HL-60 (cell line): Measurements from ENCODE around the gene LIPG.

ENCODE experiments used
- DNase-seq, 2 experiments: peaks; one replicate each; pipeline ENCODE4 v3.0.0-alpha.2; 2010 to 2020; ENCODE audit warnings: low read depth in 1 of 2, low spot score in 1 of 2
- H3K27ac ChIP-seq: fragments of 250-450 bp; sonication (Bioruptor Pico); replicated peaks from 2 replicates; pipeline ENCODE4 v1.5.1; 2020; ENCODE audit warnings: mild to moderate bottlenecking, moderate library complexity
- H3K27me3 ChIP-seq: fragments of 250-450 bp; sonication (Bioruptor Pico); 2 replicates; pipeline ENCODE4 v1.5.1; 2021; ENCODE audit warnings: mild to moderate bottlenecking, moderate library complexity; ENCODE audit not compliant: insufficient read depth, poor library complexity, severe bottlenecking
- H3K4me3 ChIP-seq: replicated peaks from 2 replicates; pipeline ENCODE4 v1.5.1; 2011; ENCODE audit warnings: mild to moderate bottlenecking, control low read depth, low read length; ENCODE audit not compliant: insufficient read depth
- GABPA ChIP-seq: IDR thresholded peaks from 2 replicates; pipeline ENCODE4 v1.6.1; 2012; ENCODE audit warnings: low read depth
- POLR2AphosphoS5 ChIP-seq: IDR thresholded peaks from 2 replicates; pipeline ENCODE4 v1.6.1; 2012; ENCODE audit warnings: low read depth
- SPI1 ChIP-seq: IDR thresholded peaks from 2 replicates; pipeline ENCODE4 v1.6.1; 2012; ENCODE audit warnings: low read depth, mild to moderate bottlenecking, borderline replicate concordance
- TF ChIP-seq, protein P1 (sequence below): IDR thresholded peaks from one replicate; pipeline ENCODE4 v1.5.1; 2011; ENCODE audit warnings: low read length, control low read depth, inconsistent platforms; ENCODE audit not compliant: insufficient read depth
- TF ChIP-seq, protein P2 (sequence below): IDR thresholded peaks from 2 replicates; pipeline ENCODE4 v1.6.1; 2012; ENCODE audit warnings: low read depth; ENCODE audit not compliant: insufficient replicate concordance

Gene LIPG

DNA sequence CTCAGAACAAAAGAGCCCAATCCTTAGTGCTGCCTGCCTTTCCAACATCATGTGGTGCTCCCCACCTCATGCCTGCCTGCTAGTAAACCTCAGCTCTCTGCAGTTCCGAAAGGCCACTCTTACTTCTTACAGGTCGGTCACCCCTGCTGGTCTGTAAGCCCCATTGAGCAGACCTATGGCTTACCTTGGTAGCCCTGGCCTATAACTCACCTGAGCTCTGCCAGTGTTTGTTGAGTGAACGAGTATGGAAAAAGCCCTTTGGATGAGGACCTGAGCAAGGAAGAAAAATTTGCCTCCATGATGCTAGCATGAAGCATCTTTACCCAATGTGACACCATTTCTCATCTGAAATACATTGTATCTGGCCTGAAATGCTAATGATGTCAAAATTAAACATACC lies 83.3 kb downstream of the LIPG start:
- no peak for DNase-seq
- no peak overlapping the region for H3K4me3 ChIP-seq
- no peaks in the 10 kb centered on the region for H3K27me3 ChIP-seq
- no peak overlapping the region for H3K27ac ChIP-seq
- TF ChIP-seq, protein P1, sequence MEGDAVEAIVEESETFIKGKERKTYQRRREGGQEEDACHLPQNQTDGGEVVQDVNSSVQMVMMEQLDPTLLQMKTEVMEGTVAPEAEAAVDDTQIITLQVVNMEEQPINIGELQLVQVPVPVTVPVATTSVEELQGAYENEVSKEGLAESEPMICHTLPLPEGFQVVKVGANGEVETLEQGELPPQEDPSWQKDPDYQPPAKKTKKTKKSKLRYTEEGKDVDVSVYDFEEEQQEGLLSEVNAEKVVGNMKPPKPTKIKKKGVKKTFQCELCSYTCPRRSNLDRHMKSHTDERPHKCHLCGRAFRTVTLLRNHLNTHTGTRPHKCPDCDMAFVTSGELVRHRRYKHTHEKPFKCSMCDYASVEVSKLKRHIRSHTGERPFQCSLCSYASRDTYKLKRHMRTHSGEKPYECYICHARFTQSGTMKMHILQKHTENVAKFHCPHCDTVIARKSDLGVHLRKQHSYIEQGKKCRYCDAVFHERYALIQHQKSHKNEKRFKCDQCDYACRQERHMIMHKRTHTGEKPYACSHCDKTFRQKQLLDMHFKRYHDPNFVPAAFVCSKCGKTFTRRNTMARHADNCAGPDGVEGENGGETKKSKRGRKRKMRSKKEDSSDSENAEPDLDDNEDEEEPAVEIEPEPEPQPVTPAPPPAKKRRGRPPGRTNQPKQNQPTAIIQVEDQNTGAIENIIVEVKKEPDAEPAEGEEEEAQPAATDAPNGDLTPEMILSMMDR, result no peak

DNA sequence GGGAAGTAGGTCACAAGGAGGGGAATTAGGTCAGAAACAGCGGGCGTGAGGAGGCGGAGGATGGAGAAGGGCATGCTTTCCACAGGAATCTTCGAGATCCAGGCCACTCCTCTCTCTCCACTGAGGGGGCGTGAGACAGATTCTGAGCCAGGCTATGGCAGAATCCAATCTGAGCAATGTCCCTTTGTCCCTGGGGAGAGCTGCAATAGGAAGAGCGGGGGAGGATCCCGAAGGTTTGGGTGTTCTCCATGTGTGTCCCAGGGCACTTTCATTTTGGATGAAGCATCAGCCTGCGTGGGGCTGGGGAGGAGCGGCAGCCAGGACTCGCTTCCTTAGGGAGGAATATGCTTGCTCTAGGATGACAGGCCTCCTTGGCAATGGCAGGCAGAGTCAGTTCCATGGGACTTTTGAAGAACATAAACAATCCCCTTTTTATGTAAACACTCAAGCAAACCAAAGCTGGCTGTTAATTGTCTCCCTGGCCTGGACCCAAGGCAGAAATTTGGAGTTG lies 84.0 kb downstream of the LIPG start:
- no peak for TF ChIP-seq GABPA
- TF ChIP-seq, protein P1, result no peak
- TF ChIP-seq POLR2AphosphoS5, result no peak
- TF ChIP-seq SPI1, result no peak
- TF ChIP-seq, protein P2, sequence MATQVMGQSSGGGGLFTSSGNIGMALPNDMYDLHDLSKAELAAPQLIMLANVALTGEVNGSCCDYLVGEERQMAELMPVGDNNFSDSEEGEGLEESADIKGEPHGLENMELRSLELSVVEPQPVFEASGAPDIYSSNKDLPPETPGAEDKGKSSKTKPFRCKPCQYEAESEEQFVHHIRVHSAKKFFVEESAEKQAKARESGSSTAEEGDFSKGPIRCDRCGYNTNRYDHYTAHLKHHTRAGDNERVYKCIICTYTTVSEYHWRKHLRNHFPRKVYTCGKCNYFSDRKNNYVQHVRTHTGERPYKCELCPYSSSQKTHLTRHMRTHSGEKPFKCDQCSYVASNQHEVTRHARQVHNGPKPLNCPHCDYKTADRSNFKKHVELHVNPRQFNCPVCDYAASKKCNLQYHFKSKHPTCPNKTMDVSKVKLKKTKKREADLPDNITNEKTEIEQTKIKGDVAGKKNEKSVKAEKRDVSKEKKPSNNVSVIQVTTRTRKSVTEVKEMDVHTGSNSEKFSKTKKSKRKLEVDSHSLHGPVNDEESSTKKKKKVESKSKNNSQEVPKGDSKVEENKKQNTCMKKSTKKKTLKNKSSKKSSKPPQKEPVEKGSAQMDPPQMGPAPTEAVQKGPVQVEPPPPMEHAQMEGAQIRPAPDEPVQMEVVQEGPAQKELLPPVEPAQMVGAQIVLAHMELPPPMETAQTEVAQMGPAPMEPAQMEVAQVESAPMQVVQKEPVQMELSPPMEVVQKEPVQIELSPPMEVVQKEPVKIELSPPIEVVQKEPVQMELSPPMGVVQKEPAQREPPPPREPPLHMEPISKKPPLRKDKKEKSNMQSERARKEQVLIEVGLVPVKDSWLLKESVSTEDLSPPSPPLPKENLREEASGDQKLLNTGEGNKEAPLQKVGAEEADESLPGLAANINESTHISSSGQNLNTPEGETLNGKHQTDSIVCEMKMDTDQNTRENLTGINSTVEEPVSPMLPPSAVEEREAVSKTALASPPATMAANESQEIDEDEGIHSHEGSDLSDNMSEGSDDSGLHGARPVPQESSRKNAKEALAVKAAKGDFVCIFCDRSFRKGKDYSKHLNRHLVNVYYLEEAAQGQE, result no peak
- H3K27ac ChIP-seq, result no peak overlapping the region
- H3K4me3 ChIP-seq, result no peak overlapping the region
- no peaks in the 10 kb centered on the region for H3K27me3 ChIP-seq
- DNase-seq, result no peak

DNA sequence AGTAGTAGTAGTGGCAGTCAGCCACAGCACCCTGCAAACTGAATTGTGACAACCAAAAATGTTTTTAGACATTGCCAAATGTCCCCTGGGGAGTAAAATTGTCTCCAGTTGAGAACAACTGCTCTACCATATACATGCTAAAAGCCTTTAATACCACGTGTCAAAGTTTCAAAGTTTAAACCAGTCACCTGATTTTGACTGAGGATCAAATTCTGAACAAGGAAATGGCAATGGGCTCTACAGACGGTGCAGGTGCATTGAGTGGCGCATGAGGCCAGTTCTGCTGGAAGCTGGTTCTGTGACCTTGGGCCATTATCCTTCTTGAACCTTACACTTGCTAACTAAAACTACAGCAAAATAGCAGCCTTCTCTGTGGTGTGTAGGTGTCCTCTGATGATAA lies 85.0 kb downstream of the LIPG start:
- Histone ChIP-seq H3K27ac (no peak overlapping the region), H3K27me3 (no peaks in the 10 kb centered on the region), H3K4me3 (no peak overlapping the region)
- TF ChIP-seq SPI1, result no peak
- TF ChIP-seq POLR2AphosphoS5, result no peak
- TF ChIP-seq, protein P2, result no peak
- TF ChIP-seq, protein P1, result no peak
- no peak for TF ChIP-seq GABPA
- DNase-seq, result no peak

DNA sequence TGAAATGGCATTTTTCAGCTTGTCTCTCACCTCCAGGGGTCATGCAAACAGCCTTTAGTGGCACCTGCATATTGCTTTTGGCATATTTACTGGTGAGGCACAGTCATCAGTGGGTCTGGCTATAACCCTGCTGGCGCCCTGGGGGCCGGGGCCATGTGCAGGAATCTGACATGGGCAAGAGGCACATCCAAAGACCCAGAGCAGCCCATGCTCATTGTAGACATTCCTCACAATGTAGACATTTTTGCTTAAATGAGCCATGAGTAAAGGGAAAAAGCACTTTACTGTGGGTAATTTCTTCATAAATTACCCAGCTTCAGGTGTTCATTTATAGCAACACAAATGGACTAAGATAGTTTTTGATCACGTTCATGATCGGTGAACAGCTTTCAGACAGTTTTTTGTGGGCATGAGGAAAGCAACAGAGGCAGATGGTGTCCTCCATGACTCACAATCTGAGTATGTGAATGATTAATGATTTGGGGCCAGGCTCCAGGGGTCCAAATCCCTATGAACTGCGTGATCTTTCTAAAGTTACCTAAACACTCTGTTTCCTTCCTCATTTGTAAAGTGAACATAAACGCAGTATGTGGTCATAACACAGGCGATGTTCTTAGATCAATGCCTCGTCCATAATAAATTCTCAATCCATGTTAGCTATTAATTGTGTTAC lies 85.8 kb downstream of the LIPG start:
- Histone ChIP-seq H3K4me3 (no peak overlapping the region), H3K27ac (no peak overlapping the region), H3K27me3 (no peaks in the 10 kb centered on the region)
- TF ChIP-seq GABPA (no peak), SPI1 (no peak), POLR2AphosphoS5 (no peak)
- TF ChIP-seq, protein P2, result no peak
- TF ChIP-seq, protein P1, result no peak
- no peak for DNase-seq
